NCI-H446 treated with DMSO at 0.1 percent for 48 hours (cell line): ENCODE results near the gene MRPS18A.
A peak's percentile ranks its signal among the peaks of the same experiment; 100 is the strongest.

Experiments
- DNase-seq: peaks from one replicate; lab custom pipeline; 2025; lab: John Stamatoyannopoulos, UW

The MRPS18A gene

DNA sequence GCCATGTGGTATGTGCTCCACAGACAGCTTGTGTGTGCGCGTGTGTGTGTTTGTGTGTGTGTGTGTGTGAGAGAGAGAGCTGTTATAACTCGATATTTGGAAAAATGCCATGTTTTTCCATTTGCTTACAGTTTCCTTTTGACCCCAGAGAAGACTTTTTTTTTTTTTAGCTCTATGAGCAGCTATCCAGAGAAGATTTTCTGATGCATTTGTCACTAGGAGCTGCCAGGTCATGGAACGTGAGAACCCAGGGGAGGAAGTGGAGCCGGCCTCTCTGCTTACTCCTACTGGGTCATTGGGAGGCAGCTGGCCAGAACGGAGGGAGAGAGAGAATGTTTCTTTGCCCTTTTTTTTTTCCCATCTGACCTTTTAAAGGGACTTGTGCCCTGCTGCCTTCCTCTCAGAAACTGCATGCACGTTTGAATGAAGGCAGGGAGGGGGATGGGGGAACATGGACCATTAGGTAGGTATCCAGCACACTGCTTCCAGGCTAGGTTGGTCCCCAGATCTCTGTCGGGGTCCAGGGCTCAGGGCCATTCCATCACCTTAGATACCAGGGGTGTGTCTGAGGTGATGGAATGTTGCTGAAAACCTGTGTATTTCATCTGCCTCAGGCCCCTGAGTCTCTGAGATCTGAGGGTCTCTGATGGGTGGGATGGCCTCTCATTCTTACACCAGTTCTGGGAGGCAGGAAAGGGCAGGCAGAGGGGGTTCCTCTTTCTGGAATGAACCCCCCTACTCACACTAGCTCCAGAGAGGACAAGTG is 11.2 kb upstream of the MRPS18A start:
- peak; percentile 18 for DNase-seq

- DNase-seq, result no peak
Observed at GRCh38 chr6:43697421-43697820, 9.8 kb upstream of the MRPS18A start.

GRCh38 chr6:43695967-43696291 is 8.3 kb upstream of the MRPS18A start:
- no peak for DNase-seq

- DNase-seq, result peak; percentile 88
Observed at GRCh38 chr6:43695215-43695966, 7.8 kb upstream of the MRPS18A start.

DNA sequence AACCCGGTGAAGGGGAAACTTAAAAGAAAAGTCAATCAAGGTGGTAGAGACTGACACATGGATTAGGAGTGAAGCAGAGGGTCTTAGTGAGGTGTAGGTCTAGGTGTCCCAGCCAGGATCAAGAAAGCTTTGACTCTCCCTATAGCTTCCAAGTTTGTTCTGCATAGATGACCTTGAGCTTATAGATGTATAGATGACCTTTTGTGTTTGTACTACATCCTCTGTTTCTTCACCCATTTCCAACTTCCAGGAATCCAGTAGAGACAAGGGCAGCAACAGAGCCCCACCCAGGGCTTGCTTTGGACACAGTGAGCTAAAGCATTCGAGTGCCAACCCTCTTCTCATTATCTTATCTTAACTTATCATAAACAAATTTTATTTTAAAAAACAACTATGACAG is 1.8 kb upstream of the MRPS18A start:
- DNase-seq, result no peak

- DNase-seq, result no peak
Observed at GRCh38 chr6:43687079-43687436, 533 bp downstream of the MRPS18A start.

GRCh38 chr6:43683708-43684455 is 3.7 kb downstream of the MRPS18A start:
- DNase-seq, result no peak

DNA sequence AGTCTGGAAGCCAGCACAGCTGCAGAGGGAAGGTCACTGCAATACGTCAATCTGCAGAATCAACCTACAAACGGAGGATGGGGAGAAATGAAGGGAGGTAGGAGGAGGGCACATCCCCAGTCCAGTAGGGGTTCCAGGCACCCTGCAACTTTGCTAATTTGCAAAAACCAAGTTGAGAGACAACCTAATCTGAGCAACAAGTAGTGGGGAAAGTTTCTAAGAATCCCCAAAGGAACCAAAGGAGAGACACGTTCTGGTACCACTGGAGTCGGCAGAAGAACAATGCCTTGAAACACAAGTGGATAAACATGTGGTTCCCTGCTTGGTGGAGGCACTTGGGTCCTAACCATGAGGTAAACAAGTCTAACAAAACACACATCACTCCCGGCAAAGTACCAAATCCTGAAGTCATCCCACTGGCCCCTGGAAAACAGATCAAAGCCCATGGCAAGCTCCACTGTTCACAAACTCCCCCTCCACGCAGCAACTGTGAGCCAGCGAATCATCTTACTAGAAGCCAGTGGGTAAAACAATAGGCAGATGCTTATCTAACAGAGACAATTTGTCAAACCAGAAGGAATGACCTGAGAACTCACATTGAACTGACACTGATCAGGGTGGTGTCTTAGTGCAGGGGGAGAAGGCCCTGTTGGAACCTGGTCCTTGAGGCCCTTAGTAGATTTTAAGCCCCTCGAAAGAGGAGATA is 4.7 kb downstream of the MRPS18A start:
- no peak for DNase-seq

- no peak for DNase-seq
Observed at GRCh38 chr6:43681303-43681702, 6.3 kb downstream of the MRPS18A start.

GRCh38 chr6:43680308-43681200 is 7.0 kb downstream of the MRPS18A start:
- DNase-seq, result no peak

DNA sequence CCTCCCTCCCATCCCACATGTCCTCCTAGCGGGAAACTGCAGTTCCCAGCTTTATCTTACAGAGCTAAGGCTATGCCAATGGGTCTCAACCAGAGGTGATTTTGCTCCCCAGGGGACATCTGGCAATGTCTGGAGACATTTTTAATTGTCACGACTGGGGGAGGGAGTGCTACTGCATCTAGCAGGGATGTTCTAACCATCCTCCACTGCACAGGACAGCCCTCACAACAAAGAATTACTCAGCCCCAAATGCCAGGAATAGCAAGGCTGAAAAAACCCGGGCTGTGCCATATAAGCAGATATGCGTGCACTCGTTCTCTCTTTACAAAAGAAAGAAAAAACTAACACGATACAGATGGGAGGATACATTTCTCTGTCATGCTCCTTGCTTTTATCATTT is 8.5 kb downstream of the MRPS18A start:
- no peak for DNase-seq

- DNase-seq, result no peak
Observed at GRCh38 chr6:43678341-43678740, 9.2 kb downstream of the MRPS18A start.

GRCh38 chr6:43677759-43678158 is 9.8 kb downstream of the MRPS18A start:
- DNase-seq, result no peak

GRCh38 chr6:43676962-43677606 is 10.5 kb downstream of the MRPS18A start:
- DNase-seq, result no peak

DNA sequence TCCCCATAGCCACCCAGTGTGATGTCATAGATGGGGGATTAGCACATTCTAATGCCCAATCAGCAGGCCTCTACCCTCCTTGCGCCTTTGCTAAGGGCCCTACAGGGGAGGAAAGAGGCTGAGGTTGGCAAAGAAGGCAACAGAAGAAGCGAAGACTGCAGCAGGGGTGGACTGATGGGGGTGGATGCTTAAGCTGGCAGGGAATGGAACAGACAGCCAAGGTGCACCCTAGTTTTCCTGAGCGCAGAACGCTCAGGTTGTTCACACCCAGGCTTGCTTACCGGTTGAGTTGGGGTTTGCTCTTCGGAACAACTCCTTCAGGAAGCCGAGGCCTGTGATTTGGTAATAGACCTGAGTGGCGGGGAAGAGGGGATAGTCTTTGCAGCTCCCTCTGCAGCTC is 12.7 kb downstream of the MRPS18A start:
- no peak for DNase-seq

- no peak for DNase-seq
Observed at GRCh38 chr6:43674291-43674690, 13.3 kb downstream of the MRPS18A start.

GRCh38 chr6:43673444-43674084 is 14.0 kb downstream of the MRPS18A start:
- peak; percentile 58 for DNase-seq

DNA sequence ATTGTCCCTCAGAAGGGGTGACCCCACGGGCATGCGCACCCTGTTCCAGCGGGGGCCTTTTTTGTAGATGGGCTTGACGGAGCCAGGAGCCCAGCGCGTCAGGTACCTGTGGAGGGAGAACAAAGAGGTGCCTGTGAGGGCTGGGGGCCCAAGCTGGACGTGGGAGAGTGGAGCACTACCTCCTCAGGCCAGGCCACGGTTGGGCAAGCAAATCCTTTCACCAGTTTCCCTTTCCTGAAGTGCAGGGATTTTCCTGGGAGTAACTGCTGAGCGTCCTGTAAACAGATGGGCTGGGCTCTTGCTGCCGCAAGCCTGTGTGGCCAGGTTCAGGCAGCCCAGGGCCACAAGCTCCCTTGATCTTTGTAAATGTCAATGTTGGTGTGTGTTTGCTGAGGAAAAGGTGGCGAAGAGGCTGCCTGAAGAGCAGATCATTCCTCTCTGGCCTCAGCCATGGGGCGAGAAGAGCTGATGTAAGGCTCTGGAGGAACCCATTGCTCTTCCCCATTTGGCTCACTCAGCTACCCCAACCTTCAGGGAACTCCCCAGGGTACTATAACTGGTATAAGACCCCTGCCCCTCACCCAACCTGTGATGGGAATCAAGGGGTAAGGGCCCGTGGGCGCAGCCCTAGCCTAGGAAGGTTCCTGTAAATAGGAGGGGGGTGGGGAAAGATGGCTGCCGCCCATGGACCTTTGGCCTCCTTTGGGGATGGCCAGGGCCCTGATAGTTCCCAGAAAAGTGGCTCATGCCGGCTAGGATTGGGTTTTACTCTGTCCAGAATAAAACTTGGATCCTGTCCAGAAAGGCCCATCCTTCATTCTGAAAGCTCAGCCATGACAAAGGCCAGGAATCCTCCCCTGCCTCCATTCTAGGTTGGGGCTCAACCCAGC is 15.5 kb downstream of the MRPS18A start:
- DNase-seq, result no peak
